HG03558 (cell line): Measurements from ENCODE around the gene LURAP1L.

ENCODE experiments used
- ATAC-seq: cut with Tn5 transposase; IDR thresholded peaks from one replicate; pipeline ENCODE4 v1.9.1; 2021; ENCODE audit warnings: moderate number of reproducible peaks; ENCODE audit not compliant: unreplicated experiment; ENCODE audit errors: extremely low read depth

Gene LURAP1L

DNA sequence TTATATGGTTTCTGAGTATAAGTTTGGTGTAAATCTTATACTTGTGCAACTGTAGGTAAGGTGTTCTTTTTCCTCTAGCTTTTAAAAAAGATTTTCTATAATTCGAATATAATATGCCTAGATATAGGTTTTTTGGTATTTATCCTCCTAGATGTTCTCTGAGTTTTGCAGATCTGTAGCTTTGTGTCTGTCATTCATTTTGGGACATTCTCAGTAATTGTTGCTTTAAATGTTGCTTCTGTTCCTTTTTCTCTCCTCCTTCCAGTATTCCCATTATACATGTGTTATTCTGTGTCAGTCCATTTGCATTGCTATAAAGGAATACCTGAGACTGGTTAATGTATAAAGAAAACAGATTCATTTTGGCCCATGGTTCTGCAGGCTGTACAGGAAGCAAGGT, 33.7 kb downstream of the LURAP1L start:
- ATAC-seq, result no peak

DNA sequence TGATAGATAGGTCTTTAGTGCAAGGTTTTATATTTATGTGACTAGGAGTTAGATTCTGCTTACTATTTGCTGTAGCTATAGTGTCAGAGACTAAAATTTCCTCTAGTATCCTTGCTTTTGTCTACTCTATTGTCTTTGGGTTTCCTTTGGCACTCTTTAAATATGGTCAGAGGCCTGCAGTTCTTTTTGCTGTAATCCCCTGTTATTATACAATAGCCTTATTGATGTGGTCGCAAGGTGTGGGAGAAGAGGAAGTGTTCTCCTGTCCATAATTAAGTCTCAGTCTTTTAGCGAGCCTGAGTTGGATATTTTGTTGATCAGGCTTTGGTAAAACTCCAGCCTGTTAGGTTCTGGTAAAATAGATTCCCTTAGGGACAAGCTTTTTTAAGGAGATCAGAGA, 34.9 kb downstream of the LURAP1L start:
- no peak for ATAC-seq

DNA sequence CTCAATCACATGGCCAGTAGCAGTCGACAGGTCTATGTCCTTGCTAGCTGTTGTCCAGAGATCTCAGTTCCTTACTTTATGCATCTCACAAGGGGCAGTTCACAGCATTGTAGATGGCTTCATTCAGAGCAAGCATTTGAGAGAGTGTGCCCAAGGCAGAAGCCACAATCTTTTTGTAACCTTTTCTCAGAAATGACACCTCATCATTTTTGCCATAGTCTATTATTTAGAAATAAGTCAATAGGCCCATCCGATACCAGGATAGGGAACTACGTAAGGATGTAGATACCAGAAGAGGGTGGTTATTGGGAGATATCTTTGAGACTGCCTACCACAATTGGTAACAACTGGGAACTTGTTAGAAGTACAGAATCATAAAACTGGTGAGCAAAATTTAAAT, 37.1 kb downstream of the LURAP1L start:
- ATAC-seq, result no peak

DNA sequence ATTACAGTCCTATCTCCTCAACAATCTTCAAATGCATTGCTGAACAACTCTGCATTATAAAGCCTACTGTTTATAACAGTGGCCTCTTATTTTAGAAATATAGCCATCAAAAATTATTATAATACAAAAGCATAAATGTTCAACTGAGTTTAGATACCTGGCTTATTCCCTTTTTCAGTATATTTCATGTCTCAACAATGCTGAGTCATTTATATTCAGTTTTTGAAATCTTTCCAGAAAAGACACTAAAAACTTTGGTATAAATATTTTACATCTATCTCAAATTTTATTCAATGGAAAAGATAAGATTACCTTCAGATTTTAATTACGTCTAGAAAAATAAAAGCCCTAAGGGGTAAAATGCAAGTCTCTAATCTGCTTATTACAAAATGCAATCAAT, 37.9 kb downstream of the LURAP1L start:
- no peak for ATAC-seq

DNA sequence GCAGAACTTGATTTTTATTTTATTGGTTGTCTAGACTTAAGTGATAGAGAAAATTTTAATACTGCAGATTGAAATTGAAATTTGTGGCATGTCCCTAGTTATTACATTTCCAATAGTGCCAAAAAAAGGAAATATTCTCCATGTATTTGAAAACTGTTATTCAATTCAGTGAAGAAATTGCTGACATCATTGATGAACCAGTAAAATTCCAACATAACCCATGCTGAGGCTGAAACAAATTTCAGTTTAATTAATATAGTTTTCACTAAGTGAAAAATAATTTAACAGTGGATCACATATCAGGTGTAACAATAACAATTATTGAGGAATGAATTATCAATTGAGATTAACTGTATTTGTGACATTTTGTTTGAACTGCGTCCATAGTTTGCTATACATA, 38.7 kb downstream of the LURAP1L start:
- no peak for ATAC-seq

GRCh38 chr9:12813960-12814876, 39.4 kb downstream of the LURAP1L start:
- no peak for ATAC-seq

DNA sequence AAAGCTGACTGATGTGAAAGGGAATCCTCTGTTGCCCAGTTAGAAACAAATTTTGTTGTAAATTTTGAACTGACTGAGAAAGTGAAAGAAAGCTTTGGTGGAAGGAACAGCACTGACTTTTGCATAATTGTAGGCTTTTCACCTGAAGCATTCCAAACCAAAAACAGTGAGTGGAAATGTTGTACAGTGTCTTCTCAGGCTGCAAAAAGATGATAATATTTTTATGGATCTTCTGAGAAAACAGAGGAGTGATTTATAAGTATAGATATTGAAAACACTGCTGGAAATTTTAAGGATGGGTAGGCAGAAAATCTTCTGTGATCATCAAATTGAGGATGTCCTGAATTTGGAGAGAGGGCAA, 40.0 kb downstream of the LURAP1L start:
- ATAC-seq, result no peak

DNA sequence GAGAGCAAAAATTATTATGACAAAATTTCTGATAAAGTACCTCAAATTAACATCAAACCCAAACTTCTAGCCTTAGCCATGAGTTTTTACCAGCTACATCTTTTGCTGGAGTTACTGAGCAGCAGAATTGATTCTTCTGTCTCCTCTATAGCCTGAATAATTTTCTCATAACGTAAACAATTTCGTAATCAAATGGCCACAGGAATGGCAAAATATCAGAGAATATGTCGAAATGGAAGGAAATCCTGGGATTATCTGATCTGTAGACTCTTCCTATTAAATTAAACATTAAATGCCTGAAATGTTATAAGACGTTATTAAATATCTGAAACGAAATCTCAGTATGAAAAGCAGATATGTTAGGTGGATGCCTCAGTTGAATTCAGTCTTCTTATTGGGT, 41.1 kb downstream of the LURAP1L start:
- ATAC-seq, result no peak

- ATAC-seq, result no peak
These were observed 41.9 kb downstream of the LURAP1L start for GRCh38 chr9:12816656-12817101.

DNA sequence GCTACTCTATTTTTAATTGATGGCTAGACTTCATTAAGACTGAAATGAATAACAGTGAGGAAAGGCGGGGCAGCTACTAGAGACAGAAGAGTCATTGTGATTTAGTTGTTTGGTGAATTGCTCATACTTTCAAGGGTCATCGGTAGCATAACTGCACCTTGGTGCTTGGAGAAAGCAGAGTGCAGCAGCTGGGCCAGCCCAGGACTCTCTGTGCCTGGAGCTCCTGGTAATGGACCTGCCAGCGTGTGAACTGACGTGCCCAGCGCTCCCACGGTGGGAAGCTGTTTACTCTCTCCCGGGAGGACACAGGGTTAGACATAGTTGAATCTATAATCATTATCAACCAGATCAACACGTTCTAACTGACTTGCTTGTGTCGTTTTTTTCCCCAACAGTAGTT, 42.9 kb downstream of the LURAP1L start:
- ATAC-seq, result no peak

GRCh38 chr9:12818431-12819000, 43.7 kb downstream of the LURAP1L start:
- ATAC-seq, result no peak

GRCh38 chr9:12819436-12820185, 44.8 kb downstream of the LURAP1L start:
- ATAC-seq, result no peak

DNA sequence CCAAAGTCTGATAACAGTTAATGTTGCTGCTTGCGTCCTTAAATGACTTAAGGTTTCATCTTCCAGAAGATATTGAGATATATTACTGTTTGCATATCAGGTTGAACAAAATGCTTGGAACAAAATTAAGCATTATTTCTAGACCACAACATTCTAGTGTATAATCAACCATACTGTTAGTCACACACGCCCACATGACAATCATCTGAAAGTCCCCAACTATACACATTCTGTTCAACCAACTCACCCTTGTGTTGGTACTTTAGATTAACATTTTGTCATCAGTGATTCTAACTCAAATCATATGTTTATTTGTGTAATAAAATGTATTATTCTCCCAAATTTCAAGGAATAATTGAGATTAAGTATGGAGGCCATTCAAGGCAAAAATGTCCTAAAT, 47.3 kb downstream of the LURAP1L start:
- ATAC-seq, result no peak

- no peak for ATAC-seq
These were observed 52.2 kb downstream of the LURAP1L start for GRCh38 chr9:12826924-12827565.

GRCh38 chr9:12833701-12834100, 58.9 kb downstream of the LURAP1L start:
- no peak for ATAC-seq

GRCh38 chr9:12838546-12838945, 63.7 kb downstream of the LURAP1L start:
- no peak for ATAC-seq

GRCh38 chr9:12843735-12844134, 68.9 kb downstream of the LURAP1L start:
- ATAC-seq, result no peak

- no peak for ATAC-seq
These were observed 71.2 kb downstream of the LURAP1L start for GRCh38 chr9:12846035-12846434.

- no peak for ATAC-seq
These were observed 72.7 kb downstream of the LURAP1L start for GRCh38 chr9:12847561-12847960.

- ATAC-seq, result no peak
These were observed 74.7 kb downstream of the LURAP1L start for GRCh38 chr9:12849486-12850003.
